Esophagus squamous epithelium (tissue), 4 donors: Measurements from ENCODE around the gene IDUA.

ENCODE experiments used
- POLR2A ChIP-seq, 4 donors: fragments of 450-650 bp; IDR thresholded peaks; one replicate each; pipeline ENCODE4 v1.6.1; 2017; ENCODE audit warnings: antibody characterized with exemption in 4 of 4, mild to moderate bottlenecking in 4 of 4, moderate library complexity in 3 of 4
- TF ChIP-seq, protein P1 (sequence below), 6 experiments: fragments of 450-650 bp in 4 of 6; fragments of 200-600 bp in 2 of 6; sonication (generic) in 2 of 6; IDR thresholded peaks; one replicate each; pipeline ENCODE4 v1.5.1; 2016 to 2019; ENCODE audit warnings: antibody characterized with exemption in 6 of 6, mild to moderate bottlenecking in 4 of 6, moderate library complexity in 4 of 6

DNA sequence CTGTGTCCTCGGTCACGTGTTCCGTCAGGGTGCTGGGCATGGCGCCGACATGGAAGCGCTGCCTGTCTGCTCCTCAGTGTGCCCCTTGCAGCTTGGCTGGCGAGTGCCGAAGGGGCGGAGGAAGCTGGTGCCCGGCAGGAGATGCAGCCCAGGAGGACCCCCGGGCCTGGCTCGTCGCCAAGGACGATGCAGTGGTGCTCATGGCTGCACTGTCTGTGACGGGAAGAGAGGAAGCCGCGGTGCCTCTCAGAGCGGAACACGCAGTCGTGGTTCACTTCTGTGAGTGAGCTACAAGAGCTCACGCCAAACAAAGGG lies 62.7 kb downstream of the IDUA start:
- TF ChIP-seq, protein P1, sequence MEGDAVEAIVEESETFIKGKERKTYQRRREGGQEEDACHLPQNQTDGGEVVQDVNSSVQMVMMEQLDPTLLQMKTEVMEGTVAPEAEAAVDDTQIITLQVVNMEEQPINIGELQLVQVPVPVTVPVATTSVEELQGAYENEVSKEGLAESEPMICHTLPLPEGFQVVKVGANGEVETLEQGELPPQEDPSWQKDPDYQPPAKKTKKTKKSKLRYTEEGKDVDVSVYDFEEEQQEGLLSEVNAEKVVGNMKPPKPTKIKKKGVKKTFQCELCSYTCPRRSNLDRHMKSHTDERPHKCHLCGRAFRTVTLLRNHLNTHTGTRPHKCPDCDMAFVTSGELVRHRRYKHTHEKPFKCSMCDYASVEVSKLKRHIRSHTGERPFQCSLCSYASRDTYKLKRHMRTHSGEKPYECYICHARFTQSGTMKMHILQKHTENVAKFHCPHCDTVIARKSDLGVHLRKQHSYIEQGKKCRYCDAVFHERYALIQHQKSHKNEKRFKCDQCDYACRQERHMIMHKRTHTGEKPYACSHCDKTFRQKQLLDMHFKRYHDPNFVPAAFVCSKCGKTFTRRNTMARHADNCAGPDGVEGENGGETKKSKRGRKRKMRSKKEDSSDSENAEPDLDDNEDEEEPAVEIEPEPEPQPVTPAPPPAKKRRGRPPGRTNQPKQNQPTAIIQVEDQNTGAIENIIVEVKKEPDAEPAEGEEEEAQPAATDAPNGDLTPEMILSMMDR (IDR thresholded peaks at IDR 0.05), result no peak
- no peak for TF ChIP-seq POLR2A (IDR thresholded peaks at IDR 0.05)
